SK-N-SH (cell line): ENCODE data around the gene NELFB. TPM values are rescaled to one million over a fixed set of nuclear protein-coding genes. Genes with fewer than 3 reads are reported as not detected.

Experiments
- CTCF ChIA-PET: fragments of 300-600, 350-600 bp; formaldehyde crosslinking; extraction: SDS; loops from one replicate; lab custom pipeline; 2021; lab: Yijun Ruan, JAX
- POLR2A ChIA-PET: fragments of 350-600 bp; sonication (Branson Sonifier 250); formaldehyde crosslinking; extraction: SDS; loops from one replicate; lab custom pipeline; 2020; ENCODE audit warnings: antibody characterized with exemption, inconsistent platforms; lab: Yijun Ruan, JAX
- DNase-seq: peaks from one replicate; pipeline ENCODE4 v3.0.0; 2012
- H2AFZ ChIP-seq: fragments of 200-600 bp; sonication (generic); 2 replicates; pipeline ENCODE4 v1.8.1; 2016; ENCODE audit warnings: antibody characterized with exemption, mild to moderate bottlenecking, low read depth
- H3F3A ChIP-seq: fragments of 200-600 bp; sonication (generic); replicated peaks from 2 replicates; pipeline ENCODE3; 2016; ENCODE audit warnings: antibody characterized with exemption, mild to moderate bottlenecking; ENCODE audit not compliant: insufficient read depth
- H3K27ac ChIP-seq, 2 experiments: fragments of 200-500 bp in 1 of 2; fragments of 200-600 bp in 1 of 2; sonication (Bioruptor generic) in 1 of 2; sonication (generic), shearing (Covaris generic) in 1 of 2; 2 replicates each; pipeline versions ENCODE4 v1.5.1 to v1.6.1; 2014 to 2016; ENCODE audit warnings: low read depth in 2 of 2, inconsistent platforms in 1 of 2, low read length in 1 of 2, mild to moderate bottlenecking in 1 of 2, mixed read lengths in 1 of 2
- H3K27me3 ChIP-seq: fragments of 200-600 bp; sonication (generic), shearing (Covaris generic); 2 replicates; pipeline ENCODE4 v1.6.1; 2016; ENCODE audit warnings: mixed run types; ENCODE audit not compliant: insufficient read depth
- H3K36me3 ChIP-seq, 2 experiments: fragments of 200-500 bp in 1 of 2; fragments of 200-600 bp in 1 of 2; sonication (Bioruptor generic) in 1 of 2; sonication (generic) in 1 of 2; replicated peaks in 1 of 2; 2 replicates each; pipeline versions ENCODE3 to v1.5.1; 2014 to 2016; ENCODE audit warnings: low read length in 1 of 2, mild to moderate bottlenecking in 1 of 2; ENCODE audit not compliant: insufficient read depth in 2 of 2, control insufficient read depth in 1 of 2
- H3K4me1 ChIP-seq, 2 experiments: fragments of 200-500 bp in 1 of 2; fragments of 200-600 bp in 1 of 2; sonication (Bioruptor generic) in 1 of 2; sonication (generic), shearing (Covaris generic) in 1 of 2; 2 replicates each; pipeline versions ENCODE4 v1.5.1 to v1.6.1; 2014 to 2016; ENCODE audit warnings: low read depth in 1 of 2, low read length in 1 of 2, mixed run types in 1 of 2; ENCODE audit not compliant: insufficient read depth in 2 of 2, control insufficient read depth in 1 of 2
- H3K4me2 ChIP-seq: fragments of 200-600 bp; sonication (generic), shearing (Covaris generic); 2 replicates; pipeline ENCODE4 v1.6.1; 2017; ENCODE audit warnings: mixed run types
- H3K4me3 ChIP-seq, 2 experiments: fragments of 200-500 bp in 1 of 2; fragments of 200-600 bp in 1 of 2; sonication (Bioruptor generic) in 1 of 2; sonication (generic), shearing (Covaris generic) in 1 of 2; 2 replicates each; pipeline versions ENCODE4 v1.5.1 to v1.8.1; 2014 to 2016; ENCODE audit warnings: low read depth in 2 of 2, inconsistent platforms in 1 of 2, low read length in 1 of 2, mild to moderate bottlenecking in 1 of 2, mixed read lengths in 1 of 2, moderate library complexity in 1 of 2
- H3K79me2 ChIP-seq: fragments of 200-600 bp; sonication (generic); 2 replicates; pipeline ENCODE4 v1.8.1; 2017; ENCODE audit warnings: mild to moderate bottlenecking; ENCODE audit not compliant: insufficient read depth
- H3K9ac ChIP-seq: fragments of 200-600 bp; sonication (generic); 2 replicates; pipeline ENCODE4 v1.6.1; 2017; ENCODE audit warnings: mixed run types
- H3K9me2 ChIP-seq: fragments of 200-600 bp; sonication (generic); 2 replicates; pipeline ENCODE4 v1.6.1; 2017; ENCODE audit warnings: mixed run types
- H3K9me3 ChIP-seq: fragments of 200-600 bp; sonication (generic); 2 replicates; pipeline ENCODE4 v1.6.1; 2017; ENCODE audit warnings: mixed run types, mild to moderate bottlenecking, moderate library complexity
- H4K20me1 ChIP-seq: fragments of 200-600 bp; sonication (generic); 2 replicates; pipeline ENCODE4 v1.6.1; 2017; ENCODE audit warnings: mild to moderate bottlenecking, mixed run types; ENCODE audit not compliant: insufficient read depth
- CHD2 ChIP-seq: fragments of 150-350 bp; IDR thresholded peaks from 2 replicates; pipeline ENCODE4 v1.6.1; 2018; ENCODE audit warnings: low read length; ENCODE audit not compliant: partially characterized antibody
- FOSL2 ChIP-seq: IDR thresholded peaks from 2 replicates; pipeline ENCODE4 v1.4.0; 2012; ENCODE audit warnings: low read depth, mild to moderate bottlenecking, moderate library complexity, borderline replicate concordance
- FOXM1 ChIP-seq: IDR thresholded peaks from 2 replicates; pipeline ENCODE4 v1.4.0; 2012; ENCODE audit warnings: low read depth, mild to moderate bottlenecking
- MXI1 ChIP-seq: IDR thresholded peaks from 2 replicates; pipeline ENCODE4 v1.6.1; 2012; ENCODE audit warnings: mild to moderate bottlenecking, low read depth, low read length, improper control_type of control experiment
- NRF1 ChIP-seq: IDR thresholded peaks from 2 replicates; pipeline ENCODE4 v1.6.1; 2012; ENCODE audit warnings: low read depth, mild to moderate bottlenecking, low read length
- POLR2AphosphoS5 ChIP-seq: IDR thresholded peaks from 2 replicates; pipeline ENCODE4 v1.6.1; 2012; ENCODE audit warnings: low read depth, low read length
- RAD21 ChIP-seq: IDR thresholded peaks from 2 replicates; pipeline ENCODE4 v1.6.1; 2012; ENCODE audit warnings: mild to moderate bottlenecking, low read length
- RCOR1 ChIP-seq: fragments of 150-350 bp; IDR thresholded peaks from 2 replicates; pipeline ENCODE4 v1.6.1; 2017; ENCODE audit warnings: antibody characterized with exemption, low read length
- RFX5 ChIP-seq: IDR thresholded peaks from 2 replicates; pipeline ENCODE4 v1.6.1; 2012; ENCODE audit warnings: mild to moderate bottlenecking, improper control_type of control experiment, low read length
- SMC3 ChIP-seq: IDR thresholded peaks from 2 replicates; pipeline ENCODE4 v1.6.1; 2012; ENCODE audit warnings: low read depth, low read length, improper control_type of control experiment
- TEAD4 ChIP-seq: IDR thresholded peaks from 2 replicates; pipeline ENCODE4 v1.4.0; 2012; ENCODE audit warnings: mild to moderate bottlenecking, borderline replicate concordance; ENCODE audit not compliant: insufficient read depth
- YY1 ChIP-seq: IDR thresholded peaks from 2 replicates; pipeline ENCODE4 v1.4.0; 2012; ENCODE audit warnings: low read depth, mild to moderate bottlenecking
- WGBS: methylation state at CpG from one replicate; pipeline ENCODE4 v1.1.6; 2017; ENCODE audit warnings: low lambda C conversion rate; 5-methylcytosine and 5-hydroxymethylcytosine counted together
- polyA plus RNA-seq, 3 experiments: library from polyadenylated mRNA; depleted of rRNA; stranded (reverse); fragments of >200 nt; gene quantifications; 2 replicates each; pipeline ENCODE4 v1.2.3, GENCODE V29; 2012
- TF ChIP-seq, protein P1 (sequence below): fragments of 150-350 bp; IDR thresholded peaks from 2 replicates; pipeline ENCODE4 v1.6.1; 2017; ENCODE audit warnings: antibody characterized with exemption, low read length, low read depth, borderline replicate concordance
- TF ChIP-seq, protein P2 (sequence below): fragments of 200-600 bp; sonication (generic); IDR thresholded peaks from 2 replicates; pipeline ENCODE4 v1.6.1; 2017; ENCODE audit warnings: antibody characterized with exemption, mild to moderate bottlenecking, moderate library complexity

The NELFB gene
- polyA plus RNA-seq, 1 of the 3 experiments (the other 2 are of a cell fraction): 62.7 TPM

DNA sequence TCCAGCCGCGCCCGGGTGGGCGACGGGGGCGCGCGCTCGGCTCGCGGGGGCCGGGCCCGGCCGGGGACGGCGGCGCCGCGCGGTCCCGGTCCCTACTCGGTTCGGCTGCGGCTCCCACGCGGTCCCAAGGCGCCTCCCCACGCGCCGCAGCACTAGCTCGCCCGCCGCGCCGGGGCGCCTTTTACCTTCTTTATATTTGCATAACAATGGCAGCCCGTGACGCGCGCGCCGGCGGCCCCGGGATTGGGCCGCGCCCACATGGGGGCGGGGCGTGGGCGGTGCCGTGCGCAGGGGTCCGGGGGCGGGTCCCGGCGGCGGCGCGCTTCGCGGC lies 47.0 kb downstream of the NELFB start, which contains the start of gene NRARP:
TSS of gene NRARP (minus strand) at position 154 of the 331 bp plus-strand sequence. CDS start 343 bp downstream, outside the sequence.
- H3K4me1 ChIP-seq: peaks cover 0 to 24% of the 10 kb centered on the region in 2 experiments; a peak in 2 of 4 replicates
- ChIA-PET POLR2A (interaction anchor here (0.8 to 1.7 kb wide), 7 partner anchors 14 to 247 kb away, joined by 3 to 5 read pairs (median 3); partner anchors contain the start of genes EXD3, NOXA1 and TUBB4B), CTCF (interaction anchor here (0.6 to 5.7 kb wide), 39 partner anchors 9 to 258 kb away, joined by 3 to 74 read pairs (median 3); partner anchors contain the start of genes EXD3, NOXA1, STPG3 and TPRN)
- peak; percentile 98 for DNase-seq
- H2AFZ ChIP-seq: peak within 1 kb of the TSS; percentile 81; the same call in 1 of the 2 replicates
- H3K27me3 ChIP-seq: no peaks in the 10 kb centered on the region
- H4K20me1 ChIP-seq: no peaks in the 10 kb centered on the region
- H3K9me3 ChIP-seq: no peaks in the 10 kb centered on the region
- peaks cover 4% of the 10 kb centered on the region for H3F3A ChIP-seq
- H3K9me2 ChIP-seq: no peaks in the 10 kb centered on the region
- peak within 1 kb of the TSS; percentile 51 to 65 for H3K4me3 ChIP-seq
- TF ChIP-seq RFX5 (peak; percentile 91), YY1 (no peak), FOXM1 (no peak), NRF1 (peak; percentile 56), RCOR1 (no peak), MXI1 (0 out of 2 replicates have a peak, but pooled peaks have one; percentile 34), FOSL2 (no peak), RAD21 (no peak), SMC3 (no peak), CHD2 (no peak), POLR2AphosphoS5 (0 out of 2 replicates have a peak, but pooled peaks have one; percentile 41)
- TF ChIP-seq, protein P1, sequence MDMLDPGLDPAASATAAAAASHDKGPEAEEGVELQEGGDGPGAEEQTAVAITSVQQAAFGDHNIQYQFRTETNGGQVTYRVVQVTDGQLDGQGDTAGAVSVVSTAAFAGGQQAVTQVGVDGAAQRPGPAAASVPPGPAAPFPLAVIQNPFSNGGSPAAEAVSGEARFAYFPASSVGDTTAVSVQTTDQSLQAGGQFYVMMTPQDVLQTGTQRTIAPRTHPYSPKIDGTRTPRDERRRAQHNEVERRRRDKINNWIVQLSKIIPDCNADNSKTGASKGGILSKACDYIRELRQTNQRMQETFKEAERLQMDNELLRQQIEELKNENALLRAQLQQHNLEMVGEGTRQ: no peak
- no peaks in the 10 kb centered on the region for H3K36me3 ChIP-seq
- peak within 1 kb of the TSS; percentile 38; the same call in 1 of the 2 replicates for H3K9ac ChIP-seq
- H3K27ac ChIP-seq: peak within 1 kb of the TSS in 1 of 2 experiments; percentile 71; a peak in 2 of 4 replicates
- no peaks in the 10 kb centered on the region for H3K79me2 ChIP-seq
- peak within 1 kb of the TSS; percentile 75; the same call in 1 of the 2 replicates for H3K4me2 ChIP-seq
- no CpG with 5 or more reads among the region's 60 CpGs for WGBS

DNA sequence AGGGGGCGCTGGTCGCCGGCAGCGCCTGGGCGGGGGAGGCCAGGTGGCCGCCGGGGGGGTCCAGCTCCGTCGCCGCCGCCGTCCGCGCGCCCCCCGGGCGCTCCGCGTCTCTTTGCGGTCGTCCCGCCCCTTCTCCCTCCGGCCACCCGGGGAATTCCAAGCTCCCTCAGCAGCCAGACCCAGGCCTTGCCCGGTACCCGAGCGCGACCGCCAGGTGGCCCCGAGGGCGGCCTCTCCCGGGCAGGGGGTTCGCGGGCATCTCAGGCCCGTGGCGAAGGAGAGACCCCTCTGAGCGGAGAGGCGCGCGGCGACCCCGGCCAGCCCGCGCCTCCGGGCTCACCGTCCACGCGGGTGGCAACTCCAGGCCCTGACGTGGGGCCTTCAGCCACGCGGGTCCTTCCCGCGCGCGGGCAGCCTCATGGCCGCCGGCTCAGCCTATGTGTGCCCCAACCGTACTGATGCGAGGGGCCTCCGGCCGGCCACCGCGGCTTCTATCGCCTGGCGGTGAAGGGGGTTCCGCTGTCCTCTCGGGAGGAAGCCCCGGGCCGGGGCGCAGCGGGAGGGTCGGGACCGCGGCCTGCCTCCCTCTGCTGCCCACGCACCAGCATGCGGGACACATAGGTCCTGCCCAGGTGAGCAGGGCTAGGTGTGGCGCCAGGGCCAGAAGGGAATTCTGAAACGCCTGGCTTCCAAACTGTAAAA lies 47.5 kb downstream of the NELFB start:
- WGBS: 41% methylated on average over 6 of the region's 78 CpGs
- peaks cover 0 to 20% of the 10 kb centered on the region in 2 experiments; a peak in 2 of 4 replicates for H3K4me1 ChIP-seq
- POLR2A ChIA-PET: interaction anchor here (0.8 to 1.7 kb wide), 6 partner anchors 16 to 247 kb away, joined by 3 to 5 read pairs (median 4); partner anchors contain the start of genes EXD3, NOXA1 and TUBB4B

More for the DNA sequence above, 47.5 kb downstream of the NELFB start:
- Histone ChIP-seq H3K4me2 (peak overlapping the region; percentile 72; the same call in 1 of the 2 replicates), H4K20me1 (no peaks in the 10 kb centered on the region), H3K36me3 (no peaks in the 10 kb centered on the region), H3K79me2 (no peaks in the 10 kb centered on the region), H3K27me3 (no peaks in the 10 kb centered on the region), H3K9me2 (no peaks in the 10 kb centered on the region), H2AFZ (peak overlapping the region; percentile 35; the same call in 1 of the 2 replicates), H3F3A (peaks cover 4% of the 10 kb centered on the region), H3K9me3 (no peaks in the 10 kb centered on the region), H3K4me3 (peak overlapping the region; percentile 41 to 51; a peak in 3 of 4 replicates), H3K9ac (no peak overlapping the region), H3K27ac (peak overlapping the region in 1 of 2 experiments; percentile 64; a peak in 1 of 4 replicates)
- DNase-seq: no peak
- 0 out of 2 replicates have a peak, but pooled peaks have one; percentile 22 for TF ChIP-seq RAD21
- TF ChIP-seq, protein P2, sequence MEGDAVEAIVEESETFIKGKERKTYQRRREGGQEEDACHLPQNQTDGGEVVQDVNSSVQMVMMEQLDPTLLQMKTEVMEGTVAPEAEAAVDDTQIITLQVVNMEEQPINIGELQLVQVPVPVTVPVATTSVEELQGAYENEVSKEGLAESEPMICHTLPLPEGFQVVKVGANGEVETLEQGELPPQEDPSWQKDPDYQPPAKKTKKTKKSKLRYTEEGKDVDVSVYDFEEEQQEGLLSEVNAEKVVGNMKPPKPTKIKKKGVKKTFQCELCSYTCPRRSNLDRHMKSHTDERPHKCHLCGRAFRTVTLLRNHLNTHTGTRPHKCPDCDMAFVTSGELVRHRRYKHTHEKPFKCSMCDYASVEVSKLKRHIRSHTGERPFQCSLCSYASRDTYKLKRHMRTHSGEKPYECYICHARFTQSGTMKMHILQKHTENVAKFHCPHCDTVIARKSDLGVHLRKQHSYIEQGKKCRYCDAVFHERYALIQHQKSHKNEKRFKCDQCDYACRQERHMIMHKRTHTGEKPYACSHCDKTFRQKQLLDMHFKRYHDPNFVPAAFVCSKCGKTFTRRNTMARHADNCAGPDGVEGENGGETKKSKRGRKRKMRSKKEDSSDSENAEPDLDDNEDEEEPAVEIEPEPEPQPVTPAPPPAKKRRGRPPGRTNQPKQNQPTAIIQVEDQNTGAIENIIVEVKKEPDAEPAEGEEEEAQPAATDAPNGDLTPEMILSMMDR: peak; percentile 58
- TF ChIP-seq TEAD4: no peak
- CTCF ChIA-PET: interaction anchor here (0.6 to 5.7 kb wide), 34 partner anchors 8 to 258 kb away, joined by 3 to 74 read pairs (median 4); partner anchors contain the start of genes EXD3, NOXA1, STPG3 and TPRN
